GM18858 (cell line): ENCODE measurements around the gene POLR2H.

Experiments
- ATAC-seq: cut with Tn5 transposase; IDR thresholded peaks from one replicate; pipeline ENCODE4 v1.9.1; 2021; ENCODE audit not compliant: unreplicated experiment

The POLR2H gene

GRCh38 chr3:184361532-184361931 is at the start of gene POLR2H, which contains the start of gene CLCN2:
Gene POLR2H, plus strand, starts transcription at chr3:184361710. Its CDS starts 1,783 bp downstream, at chr3:184363493.
Gene CLCN2, minus strand, starts transcription at chr3:184361605. Its CDS starts 126 bp downstream, at chr3:184361479.
- ATAC-seq, result no peak

DNA sequence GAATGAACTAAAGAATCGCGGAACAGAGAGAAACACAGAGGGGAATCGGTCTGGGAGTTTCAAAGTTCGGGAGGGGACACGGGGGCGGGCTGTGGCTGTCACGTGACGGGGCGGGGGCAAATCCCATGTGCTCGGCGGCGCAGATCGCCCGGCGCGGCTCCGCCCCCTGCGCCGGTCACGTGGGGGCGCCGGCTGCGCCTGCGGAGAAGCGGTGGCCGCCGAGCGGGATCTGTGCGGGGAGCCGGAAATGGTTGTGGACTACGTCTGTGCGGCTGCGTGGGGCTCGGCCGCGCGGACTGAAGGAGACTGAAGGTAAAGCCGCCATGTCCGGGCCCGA is 47.2 kb upstream of the POLR2H start, which contains the start of gene EIF4G1:
Gene EIF4G1 (plus strand): TSS at position 244 of the 337 bp plus-strand sequence. CDS start 1,191 bp downstream, outside the sequence.
- ATAC-seq, result peak; percentile 77

DNA sequence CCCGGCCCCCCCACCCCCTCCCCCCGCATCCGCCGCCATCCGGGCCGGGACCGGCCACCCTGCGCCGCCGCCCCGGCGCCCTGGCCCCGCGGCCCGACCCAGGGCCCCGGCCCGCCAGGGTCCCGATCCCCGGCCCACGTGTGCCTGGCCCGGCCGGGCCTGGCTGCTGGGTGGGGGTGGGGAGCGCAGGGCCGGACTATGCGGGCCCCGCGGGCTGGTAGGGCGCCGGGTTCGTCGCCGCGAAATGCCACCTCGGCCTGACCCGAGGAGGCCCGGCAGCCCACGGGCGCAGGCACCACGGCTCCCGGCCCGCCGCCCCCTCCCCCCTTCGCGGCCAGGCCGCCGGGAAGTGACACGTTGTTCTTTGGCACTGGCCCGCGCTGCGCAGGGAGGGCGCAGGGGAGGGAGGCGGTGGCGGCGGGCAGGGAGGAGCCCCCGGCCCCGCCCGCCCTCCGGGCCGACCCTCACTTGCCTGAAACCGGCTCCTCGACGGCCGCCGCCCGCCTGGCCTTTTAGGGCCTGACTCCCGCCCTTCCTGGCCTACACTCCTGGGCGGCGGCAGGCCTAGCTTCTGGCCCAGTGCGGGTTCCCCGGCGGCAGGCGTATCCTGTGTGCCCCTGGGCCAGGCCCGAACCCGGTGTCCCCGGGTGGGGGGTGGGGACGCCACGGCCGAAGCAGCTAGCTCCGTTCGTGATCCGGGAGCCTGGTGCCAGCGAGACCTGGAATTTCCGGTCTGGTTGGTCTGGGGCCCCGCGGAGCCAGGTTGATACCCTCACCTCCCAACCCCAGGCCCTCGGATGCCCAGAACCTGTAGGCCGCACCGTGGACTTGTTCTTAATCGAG is 46.6 kb upstream of the POLR2H start:
- ATAC-seq, result peak; percentile 28

- ATAC-seq, result no peak
Observed at GRCh38 chr3:184315543-184315867, 46.0 kb upstream of the POLR2H start.

- ATAC-seq, result no peak
Observed at GRCh38 chr3:184315871-184316661, 45.4 kb upstream of the POLR2H start.

- ATAC-seq, result no peak
Observed at GRCh38 chr3:184316792-184317191, 44.7 kb upstream of the POLR2H start.

DNA sequence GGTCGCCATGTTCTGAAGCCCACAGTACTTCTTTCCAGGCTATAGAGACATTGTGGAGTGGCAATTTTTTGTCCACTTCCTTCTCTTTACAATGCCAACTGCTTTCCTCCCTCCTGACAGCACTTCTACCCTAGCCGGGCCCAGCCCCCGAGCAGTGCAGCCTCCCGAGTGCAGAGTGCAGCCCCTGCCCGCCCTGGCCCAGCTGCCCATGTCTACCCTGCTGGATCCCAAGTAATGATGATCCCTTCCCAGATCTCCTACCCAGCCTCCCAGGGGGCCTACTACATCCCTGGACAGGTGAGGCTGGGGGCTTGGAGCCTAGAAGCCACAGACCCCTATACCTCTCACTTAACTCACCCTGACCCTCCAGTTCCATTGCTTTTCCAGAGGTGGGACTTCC is 44.3 kb upstream of the POLR2H start:
- no peak for ATAC-seq

GRCh38 chr3:184320104-184320445 is 41.4 kb upstream of the POLR2H start:
- ATAC-seq, result no peak

DNA sequence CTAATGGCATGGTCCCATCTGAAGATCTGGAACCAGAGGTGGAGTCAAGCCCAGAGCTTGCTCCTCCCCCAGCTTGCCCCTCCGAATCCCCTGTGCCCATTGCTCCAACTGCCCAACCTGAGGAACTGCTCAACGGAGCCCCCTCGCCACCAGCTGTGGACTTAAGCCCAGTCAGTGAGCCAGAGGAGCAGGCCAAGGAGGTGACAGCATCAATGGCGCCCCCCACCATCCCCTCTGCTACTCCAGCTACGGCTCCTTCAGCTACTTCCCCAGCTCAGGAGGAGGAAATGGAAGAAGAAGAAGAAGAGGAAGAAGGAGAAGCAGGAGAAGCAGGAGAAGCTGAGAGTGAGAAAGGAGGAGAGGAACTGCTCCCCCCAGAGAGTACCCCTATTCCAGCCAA is 39.8 kb upstream of the POLR2H start:
- no peak for ATAC-seq

DNA sequence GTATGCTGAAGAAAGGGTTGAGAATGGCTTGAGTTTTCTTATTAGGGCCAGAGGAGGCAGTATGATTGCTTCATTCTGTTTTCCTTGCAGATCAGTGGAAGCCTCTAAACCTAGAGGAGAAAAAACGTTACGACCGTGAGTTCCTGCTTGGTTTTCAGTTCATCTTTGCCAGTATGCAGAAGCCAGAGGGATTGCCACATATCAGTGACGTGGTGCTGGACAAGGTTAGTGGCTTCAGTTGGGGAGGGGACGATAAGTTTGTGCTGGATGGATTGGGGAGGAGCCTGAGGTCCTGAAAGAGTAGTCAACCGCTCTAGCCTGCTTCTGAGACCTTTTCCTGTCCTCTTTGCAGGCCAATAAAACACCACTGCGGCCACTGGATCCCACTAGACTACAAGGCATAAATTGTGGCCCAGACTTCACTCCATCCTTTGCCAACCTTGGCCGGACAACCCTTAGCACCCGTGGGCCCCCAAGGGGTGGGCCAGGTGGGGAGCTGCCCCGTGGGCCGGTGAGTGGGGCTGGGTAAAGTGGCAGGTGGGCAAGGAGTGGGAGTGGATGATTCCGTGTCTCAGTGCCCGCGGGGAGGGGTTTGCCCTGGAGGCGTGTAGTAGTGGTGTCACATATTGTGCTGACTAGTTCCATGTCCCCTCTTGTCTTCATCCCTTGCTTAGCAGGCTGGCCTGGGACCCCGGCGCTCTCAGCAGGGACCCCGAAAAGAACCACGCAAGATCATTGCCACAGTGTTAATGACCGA is 38.6 kb upstream of the POLR2H start:
- no peak for ATAC-seq

DNA sequence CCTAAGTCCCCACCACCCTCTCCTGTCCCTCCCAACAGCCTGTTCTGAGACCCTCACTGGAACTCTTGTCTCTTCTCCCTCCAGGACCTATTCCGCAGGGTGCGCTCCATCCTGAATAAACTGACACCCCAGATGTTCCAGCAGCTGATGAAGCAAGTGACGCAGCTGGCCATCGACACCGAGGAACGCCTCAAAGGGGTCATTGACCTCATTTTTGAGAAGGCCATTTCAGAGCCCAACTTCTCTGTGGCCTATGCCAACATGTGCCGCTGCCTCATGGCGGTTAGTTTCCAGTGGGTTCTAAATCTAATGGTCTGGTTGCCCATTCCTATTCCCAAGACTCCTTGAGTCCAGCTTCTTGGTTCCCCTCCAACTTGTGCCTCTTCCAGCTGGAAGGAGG is 37.8 kb upstream of the POLR2H start:
- no peak for ATAC-seq

DNA sequence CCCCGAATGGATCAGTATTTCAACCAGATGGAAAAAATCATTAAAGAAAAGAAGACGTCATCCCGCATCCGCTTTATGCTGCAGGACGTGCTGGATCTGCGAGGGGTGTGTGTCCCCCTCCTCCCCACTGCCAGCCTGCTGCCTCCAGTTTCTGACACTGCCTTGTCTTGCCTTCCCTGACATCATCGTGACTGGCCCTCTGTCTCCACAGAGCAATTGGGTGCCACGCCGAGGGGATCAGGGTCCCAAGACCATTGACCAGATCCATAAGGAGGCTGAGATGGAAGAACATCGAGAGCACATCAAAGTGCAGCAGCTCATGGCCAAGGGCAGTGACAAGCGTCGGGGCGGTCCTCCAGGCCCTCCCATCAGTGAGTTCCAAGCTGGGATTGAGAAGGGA is 36.2 kb upstream of the POLR2H start:
- ATAC-seq, result no peak

DNA sequence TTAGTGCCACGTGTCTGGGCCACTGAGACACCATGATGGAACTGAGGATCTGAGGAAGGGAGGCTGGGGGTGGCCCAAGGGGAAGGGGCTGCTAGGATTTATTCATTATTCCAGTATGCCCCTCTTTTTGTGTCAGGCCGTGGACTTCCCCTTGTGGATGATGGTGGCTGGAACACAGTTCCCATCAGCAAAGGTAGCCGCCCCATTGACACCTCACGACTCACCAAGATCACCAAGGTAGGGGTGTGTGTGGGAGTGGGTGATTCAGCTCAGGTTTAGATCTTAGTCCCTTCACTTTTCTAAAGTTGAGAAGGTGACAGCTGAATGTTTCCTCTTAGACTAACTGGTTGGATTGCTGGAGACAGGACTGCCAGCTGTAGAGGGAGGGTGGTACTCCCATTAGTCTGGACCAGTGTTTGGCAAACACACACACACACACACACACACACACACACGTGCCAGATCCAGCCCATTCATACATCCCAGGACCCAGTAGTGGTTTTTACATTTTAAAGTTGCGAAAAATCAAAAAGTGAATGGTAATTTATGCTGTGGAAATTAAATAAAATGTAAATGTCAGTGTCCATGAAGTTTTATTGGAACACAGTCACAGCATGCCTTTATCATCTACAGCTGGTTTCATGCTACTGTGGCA is 35.7 kb upstream of the POLR2H start:
- ATAC-seq, result no peak

DNA sequence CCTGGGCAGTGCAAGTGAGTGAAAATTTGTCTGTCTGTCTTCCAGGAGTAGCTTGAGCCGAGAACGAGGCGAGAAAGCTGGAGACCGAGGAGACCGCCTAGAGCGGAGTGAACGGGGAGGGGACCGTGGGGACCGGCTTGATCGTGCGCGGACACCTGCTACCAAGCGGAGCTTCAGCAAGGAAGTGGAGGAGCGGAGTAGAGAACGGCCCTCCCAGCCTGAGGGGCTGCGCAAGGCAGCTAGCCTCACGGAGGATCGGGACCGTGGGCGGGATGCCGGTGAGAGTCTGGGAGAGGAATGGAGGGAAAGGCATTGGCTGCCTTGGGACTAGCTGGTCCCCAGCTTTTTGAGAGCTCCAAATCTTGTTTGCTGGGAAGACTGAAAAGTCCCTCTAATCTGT is 34.3 kb upstream of the POLR2H start:
- ATAC-seq, result no peak

- no peak for ATAC-seq
Observed at GRCh38 chr3:184328516-184328915, 33.0 kb upstream of the POLR2H start.

DNA sequence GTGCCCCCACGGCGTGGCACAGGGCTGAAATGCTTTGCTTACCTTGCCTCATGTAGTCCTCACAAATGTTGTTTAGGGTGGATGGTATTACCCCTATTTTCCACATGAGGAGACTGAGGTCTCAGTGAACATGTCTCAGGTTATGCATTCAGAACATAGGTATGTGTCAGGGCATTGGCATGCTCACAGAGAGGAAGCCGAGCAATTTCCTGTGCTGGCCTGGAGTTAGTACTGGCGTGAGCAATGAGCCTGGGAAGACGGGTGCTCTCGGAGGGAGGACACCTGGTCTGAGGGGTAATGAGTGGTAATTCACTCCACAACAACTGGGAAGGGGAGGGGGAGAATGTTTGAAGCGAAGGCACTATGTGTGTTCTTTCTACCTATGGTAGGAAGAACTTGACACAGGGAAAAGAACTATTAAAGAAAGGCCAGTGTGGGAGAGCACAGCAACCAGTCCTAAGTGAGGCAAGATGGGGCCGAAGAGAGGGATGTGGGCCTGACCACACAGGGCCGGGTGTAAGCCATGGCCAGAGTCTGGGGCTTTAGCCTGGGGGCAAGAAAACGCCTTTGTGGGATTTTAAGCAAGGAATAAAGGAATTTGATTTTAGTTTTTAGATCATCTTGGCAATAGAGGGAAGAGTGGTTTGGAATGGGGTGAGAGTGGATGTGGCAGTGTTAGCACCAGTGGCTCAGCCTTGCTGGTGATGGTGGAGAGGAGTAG is 29.0 kb upstream of the POLR2H start:
- ATAC-seq, result no peak

- ATAC-seq, result no peak
Observed at GRCh38 chr3:184333190-184333589, 28.3 kb upstream of the POLR2H start.

DNA sequence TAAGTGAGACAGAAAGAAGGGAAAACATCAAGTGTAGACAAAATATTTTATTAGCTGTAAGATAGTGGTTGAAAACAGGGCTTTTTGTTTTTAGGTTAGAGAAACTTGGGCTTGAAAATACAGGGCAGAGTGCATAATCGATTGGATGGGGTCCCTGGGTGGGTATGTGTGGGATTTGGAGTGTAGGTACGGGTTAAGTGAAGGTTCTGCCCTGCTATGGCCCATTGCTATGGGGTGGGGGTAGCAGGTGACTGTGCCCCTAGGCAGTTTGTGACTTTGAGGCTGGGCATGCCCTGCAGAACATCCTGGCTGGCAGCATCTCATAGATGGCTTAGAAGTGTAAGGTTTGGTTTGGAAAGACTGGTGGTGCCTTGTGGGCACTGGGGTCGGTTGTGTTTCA is 27.8 kb upstream of the POLR2H start:
- ATAC-seq, result no peak

DNA sequence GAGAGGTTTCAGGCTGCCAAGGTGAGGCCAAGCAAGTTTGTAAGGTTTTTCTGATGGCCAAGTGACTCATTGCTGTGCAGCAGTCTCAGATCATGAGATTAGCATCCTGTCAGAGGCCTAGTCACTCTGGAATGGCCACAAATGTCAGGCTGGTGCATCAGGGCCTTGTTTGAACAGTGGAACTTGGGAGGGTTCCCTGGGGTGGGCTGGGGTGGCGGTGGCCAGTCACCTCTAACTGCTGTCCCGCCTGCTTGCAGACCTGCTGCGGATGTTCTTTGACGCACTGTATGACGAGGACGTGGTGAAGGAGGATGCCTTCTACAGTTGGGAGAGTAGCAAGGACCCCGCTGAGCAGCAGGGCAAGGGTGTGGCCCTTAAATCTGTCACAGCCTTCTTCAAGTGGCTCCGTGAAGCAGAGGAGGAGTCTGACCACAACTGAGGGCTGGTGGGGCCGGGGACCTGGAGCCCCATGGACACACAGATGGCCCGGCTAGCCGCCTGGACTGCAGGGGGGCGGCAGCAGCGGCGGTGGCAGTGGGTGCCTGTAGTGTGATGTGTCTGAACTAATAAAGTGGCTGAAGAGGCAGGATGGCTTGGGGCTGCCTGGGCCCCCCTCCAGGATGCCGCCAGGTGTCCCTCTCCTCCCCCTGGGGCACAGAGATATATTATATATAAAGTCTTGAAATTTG is 26.9 kb upstream of the POLR2H start:
- no peak for ATAC-seq

GRCh38 chr3:184335291-184335660 is 26.2 kb upstream of the POLR2H start:
- peak; percentile 18 for ATAC-seq
